GM19324 (cell line): ENCODE measurements around the gene CAB39L.

Source experiments
- ATAC-seq: cut with Tn5 transposase; IDR thresholded peaks from one replicate; pipeline ENCODE4 v1.9.1; 2021; ENCODE audit warnings: mild to moderate bottlenecking, moderate library complexity; ENCODE audit not compliant: unreplicated experiment, low FRiP score

CAB39L gene

DNA sequence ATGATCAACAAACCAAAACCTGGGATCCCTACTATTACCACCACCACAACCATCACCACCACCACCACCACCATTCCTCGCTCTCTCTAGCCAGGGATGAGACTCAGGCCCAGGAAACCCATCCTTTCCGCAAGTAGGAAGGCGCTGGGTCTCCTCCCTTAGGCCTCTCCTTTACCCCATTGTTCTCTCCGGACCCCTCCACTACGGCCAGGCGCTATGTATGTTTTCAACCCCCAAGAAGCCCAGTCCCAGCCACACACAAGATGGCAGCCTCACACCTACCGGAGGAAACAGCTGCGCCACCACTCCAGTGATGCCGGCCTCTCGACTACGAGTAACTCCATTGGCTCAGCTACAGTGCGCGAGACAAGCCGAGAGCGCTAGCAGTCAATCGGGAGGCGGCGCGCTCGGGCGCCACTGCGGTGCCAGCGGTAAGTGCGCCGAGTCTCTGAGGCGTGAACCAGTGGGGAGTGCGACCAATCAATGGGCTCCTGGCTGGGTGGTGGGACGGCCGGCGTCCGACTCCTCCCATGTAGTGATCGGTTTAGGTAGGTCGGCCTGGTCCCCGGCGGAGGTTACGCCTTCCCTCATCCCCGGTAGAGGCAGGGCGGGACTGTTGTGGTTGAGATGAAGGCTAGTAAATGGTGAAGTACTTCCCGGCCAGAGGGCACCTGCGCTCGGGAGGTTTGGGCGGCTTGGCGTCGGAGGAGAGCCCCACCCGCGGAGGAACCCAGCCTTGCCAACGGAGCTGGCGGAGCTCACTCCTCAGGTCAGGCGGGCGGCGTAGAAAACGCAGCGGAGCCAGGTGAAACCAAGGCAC, at the start of gene CAB39L, which contains the start of gene SETDB2:
Gene CAB39L (minus strand): TSS at position 361 of the 820 bp plus-strand sequence. CDS start 61,154 bp downstream, outside the sequence.
Gene SETDB2 (plus strand): TSS at position 571 of the 820 bp plus-strand sequence. CDS start 7,620 bp downstream, outside the sequence.
- ATAC-seq = peak; percentile 98

DNA sequence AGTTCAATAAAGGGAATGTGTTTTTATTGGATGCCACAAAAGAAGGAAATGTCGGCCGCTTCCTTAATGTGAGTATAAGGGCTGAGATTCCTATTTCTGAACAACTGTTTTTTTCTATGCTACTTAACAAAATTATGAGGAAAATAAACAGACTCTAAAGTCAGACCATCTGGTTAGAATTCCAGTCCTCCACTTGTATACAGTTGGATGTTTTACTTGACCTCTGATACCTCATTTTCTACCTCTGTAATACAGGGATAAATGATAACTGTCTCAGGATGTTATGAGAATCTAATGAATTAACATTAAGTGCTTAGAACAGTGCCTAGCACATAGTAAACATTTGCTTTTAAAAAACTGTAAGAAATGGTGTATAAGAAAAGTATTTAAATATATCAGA, 44.7 kb upstream of the CAB39L start:
- no peak for ATAC-seq

DNA sequence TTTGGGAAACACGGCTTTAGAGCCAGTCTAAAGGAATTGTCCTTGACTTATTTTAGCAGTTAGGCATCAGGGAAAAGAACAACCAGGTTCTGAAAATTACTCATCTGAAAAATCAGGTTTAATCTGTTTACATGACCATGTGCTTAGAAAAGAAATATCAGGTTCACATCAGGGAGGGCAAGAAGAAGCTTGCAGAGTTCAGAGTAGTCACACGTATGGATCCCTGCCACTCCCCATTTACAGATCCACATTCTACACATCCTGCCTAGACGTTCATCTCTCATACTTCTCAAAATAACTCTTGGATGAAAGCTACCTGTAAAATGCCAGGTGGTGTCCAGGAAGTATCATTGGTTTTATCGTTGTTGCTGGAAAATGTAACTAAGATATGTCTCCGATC, 37.9 kb upstream of the CAB39L start:
- no peak for ATAC-seq

DNA sequence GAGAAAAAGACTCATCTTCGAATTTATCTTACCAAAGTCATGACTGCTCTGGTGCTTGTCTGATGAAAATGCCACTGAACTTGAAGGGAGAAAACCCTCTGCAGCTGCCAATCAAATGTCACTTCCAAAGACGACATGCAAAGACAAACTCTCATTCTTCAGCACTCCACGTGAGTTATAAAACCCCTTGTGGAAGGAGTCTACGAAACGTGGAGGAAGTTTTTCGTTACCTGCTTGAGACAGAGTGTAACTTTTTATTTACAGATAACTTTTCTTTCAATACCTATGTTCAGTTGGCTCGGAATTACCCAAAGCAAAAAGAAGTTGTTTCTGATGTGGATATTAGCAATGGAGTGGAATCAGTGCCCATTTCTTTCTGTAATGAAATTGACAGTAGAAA, 32.7 kb upstream of the CAB39L start:
- no peak for ATAC-seq

DNA sequence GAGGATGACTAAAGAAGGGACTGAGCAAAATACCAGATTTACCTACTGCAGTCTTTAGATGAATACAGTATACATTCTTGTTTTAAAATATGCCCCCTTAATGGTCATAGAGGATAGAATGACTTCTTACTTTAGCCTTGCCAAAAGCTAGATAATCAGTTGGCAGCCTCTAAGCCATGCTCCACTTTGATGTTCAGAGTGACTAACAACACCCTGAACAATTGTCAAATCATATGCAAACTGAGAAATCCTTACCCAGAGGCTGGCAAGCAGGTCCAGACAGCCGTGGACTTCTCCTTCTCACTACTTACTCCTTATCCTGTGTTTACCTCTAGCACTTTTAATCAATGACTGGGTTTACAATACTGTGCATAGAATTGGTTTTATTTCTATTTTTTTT, 28.3 kb upstream of the CAB39L start:
- no peak for ATAC-seq

DNA sequence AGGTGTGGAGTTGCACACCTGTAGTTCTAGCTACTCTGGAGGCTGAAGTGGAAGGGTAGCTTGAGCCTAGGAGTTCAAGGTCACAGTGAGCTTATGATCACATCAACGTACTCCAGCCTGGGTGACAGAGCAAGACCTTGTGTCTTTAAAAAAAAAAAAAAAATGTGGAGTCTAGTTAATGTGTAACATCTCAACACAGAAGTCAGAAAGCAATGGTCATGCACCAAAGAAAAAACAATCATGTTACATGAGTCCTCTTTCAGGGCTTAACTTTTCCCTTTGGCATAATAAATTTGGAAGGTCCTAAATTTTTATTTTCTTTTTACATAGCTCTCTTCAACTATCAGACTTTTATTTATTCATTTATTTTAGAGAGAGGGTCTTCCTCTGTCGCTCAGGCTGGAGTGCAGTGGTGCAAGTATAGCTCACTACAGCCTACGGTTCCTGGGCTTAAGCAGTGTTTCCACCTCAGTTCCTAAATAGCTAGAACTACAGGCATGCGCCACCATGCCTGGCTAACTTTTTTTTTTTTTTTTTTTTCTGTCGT, 22.5 kb upstream of the CAB39L start:
- no peak for ATAC-seq

DNA sequence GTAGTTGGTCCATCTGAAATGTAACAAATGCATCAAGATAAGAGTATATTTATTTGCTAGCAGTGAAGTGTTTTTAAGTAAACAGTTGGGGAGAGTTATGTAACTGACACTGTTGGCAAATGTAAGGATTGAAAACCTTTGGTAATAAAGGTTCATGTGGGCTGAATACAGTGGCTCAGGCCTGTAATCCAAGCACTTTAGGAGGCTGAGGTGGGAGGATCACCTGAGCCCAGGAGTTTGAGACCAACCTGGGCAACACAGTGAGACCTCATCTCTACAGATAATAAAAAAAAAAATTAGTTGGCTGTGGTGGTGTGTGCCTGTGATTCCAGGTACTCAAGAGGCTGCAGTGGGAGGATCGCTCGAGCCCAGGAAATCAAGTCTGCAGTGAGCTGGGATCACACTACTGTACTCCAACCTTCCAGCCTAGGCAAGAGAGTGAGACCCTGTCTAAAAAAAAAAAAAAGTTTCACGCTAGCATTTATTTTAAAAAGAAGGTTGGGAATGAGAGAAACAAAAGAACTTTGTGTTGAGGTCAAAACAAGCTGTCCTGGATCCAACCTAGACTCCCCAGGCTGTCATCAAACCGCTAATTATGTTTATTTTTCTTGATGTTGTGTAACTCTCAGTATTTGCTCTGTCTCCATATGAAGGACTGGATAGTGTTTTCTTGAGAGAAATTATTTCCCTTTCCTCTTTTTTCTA, 20.9 kb upstream of the CAB39L start:
- no peak for ATAC-seq

DNA sequence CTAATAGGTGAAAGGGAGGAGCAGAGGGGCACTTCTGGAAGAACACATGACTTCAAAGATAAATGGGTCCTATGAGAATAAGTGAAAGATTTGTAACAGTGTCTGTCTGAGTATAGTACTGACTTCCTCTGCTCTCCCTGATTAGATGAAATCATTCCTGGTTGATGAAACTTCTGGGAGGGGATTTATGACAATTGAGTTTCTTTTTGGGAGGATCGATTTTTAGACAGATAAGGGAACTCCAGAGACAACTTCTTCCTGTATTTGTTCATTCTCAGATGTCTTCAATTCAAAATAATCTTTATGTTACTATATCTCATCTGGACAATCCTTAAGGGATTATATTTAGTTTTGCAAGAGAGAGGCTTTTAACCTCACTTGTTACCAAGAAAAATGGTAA, 20.2 kb upstream of the CAB39L start:
- no peak for ATAC-seq

DNA sequence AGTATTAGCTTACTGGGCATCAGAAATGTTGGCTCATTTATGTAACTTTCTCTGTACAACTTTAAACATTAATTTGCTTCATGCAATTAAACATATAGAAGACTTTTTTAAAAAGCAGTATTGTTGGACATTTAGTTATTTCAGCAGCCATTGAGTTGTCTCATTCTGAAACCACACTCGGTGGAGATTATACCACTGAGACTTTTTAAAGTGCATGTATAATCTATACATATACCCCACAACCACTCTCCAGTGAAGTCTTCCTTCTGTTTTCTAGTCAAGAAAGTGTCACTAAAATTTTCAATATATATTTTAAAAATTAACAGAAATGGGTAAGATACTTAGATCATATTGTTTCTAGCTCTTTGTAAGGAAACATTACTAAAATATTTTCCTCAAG, 15.7 kb upstream of the CAB39L start:
- ATAC-seq = no peak

DNA sequence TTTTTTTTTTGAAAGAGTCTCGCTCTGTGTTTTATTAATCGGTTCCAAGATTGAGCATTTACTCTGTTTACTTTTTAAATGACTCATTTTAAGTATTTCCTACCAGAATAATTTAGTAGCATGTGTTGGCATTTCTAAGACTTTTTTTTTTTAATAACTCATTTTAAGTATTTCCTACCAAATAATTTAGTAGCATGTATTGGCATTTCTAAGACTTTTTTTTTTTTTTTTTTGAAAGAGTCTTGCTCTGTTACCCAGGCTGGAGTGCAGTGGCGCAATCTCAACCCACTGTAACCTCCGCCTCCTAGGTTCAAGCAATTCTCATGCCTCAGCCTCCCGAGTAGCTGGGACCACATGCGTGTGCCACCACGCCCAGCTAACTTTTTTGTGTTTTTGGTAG, 13.4 kb upstream of the CAB39L start:
- no peak for ATAC-seq

DNA sequence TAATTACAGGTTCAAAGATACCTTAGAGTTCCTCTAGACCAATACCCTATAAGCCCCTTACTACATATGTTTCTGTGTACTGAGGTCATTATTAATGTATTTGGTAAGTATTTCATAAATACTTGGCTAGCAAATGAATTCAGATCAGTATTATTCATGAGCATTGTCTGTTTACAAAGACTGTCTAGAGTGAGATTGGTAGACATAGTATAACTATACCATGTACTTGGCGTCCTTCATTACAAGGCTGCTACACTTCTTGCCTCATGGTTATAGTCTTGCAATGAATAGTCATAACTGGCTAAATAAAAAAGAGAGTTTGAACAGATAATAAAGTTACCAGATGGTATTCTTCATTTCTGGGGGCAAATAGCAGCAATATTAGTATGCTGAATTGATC, 12.3 kb upstream of the CAB39L start:
- ATAC-seq = no peak

DNA sequence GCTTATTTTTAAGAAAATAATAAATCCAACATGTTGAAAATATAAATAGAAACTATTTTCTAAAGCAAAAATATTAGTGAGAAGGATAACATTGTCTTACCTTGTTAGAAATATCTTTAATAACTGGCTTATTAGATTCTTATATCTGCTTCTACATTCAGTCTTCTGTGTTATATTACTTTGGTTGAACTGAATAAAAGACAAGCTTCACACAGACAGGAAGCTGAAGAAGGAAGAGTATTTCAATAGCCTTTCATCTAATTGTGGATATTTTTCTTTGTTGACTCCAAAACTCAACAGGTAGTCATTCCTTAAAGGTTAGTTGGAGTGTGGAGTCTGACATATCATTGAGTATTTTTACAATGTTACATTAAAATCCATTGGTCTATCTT, 11.1 kb upstream of the CAB39L start:
- no peak for ATAC-seq

DNA sequence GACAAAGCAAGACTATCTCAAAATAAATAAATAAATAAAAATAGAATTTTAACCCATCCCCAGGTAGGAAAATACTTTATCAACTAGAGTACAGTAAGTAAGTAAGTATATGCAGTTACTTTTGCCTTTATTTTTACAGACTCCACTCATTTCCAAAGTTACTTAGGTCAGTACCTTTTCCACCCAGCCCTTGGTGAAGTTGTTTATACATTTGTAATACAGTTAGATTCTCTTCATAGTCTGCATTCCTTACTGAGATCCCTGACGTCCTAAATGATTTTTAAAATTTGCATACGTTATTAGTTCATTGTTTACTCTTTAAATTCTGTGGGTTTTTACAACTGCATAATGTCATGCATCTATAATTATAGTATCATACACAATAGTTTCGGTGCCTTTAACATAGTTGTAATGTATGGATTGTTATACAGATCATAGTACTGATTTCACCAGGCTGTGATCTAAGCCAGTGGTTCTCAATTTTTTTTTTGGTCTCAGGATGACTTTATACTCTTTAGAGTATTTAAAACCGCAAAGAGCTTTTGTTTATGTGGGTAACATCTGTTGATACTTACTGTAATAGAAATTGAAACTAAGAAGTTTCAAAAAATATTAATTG, 10.6 kb upstream of the CAB39L start:
- ATAC-seq = no peak

DNA sequence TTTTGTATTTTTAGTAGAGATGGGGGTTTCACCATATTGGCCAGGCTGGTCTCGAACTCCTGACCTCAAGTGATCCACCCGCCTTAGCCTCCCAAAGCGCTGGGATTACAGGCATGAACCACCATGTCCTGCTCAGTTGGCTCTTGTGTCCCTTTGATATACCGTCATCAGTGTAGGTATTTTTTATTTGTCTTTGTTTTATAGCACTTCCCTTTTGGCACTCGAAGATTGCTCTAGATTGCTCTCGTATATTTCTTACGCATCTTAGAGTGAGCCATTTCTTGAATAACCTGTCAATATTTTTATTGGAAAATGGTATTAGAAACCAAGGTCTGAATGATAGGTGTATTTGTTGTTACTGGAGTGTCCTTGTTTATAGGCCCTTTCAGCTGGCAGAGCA, 9.6 kb upstream of the CAB39L start:
- no peak for ATAC-seq

DNA sequence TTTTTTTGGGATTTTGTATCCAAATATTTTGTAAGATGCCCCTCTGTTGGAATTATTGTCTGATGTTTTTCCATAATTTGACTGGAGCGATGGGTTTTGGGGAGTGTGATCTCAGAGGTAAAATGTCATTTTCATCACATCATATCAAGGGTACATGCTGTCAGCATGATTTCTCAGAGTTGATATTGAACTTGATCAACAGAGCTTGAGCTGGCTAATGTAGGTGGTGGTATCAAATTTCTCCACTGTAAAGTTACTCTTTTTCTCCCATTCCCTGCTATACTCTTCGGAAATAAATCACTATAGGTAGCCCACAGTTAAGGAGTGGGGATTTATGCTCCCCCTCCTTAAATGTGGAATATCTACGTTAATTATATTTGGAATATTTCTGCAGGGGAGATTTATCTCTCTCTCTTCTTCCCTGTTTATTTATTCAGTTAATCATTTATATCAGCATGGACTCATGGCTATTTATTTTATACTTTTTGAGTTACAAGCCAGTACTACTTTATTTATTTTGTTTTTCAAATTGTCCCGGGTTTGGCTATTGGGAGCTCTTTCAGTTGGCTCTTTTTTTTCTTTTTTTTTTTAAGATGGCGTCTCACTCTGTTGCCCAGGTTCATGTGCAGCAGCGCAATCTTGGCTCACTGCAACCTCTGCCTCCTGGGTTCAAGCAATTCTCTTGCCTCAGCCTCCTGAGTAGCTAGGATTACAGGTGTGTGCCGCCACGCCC, 9.0 kb upstream of the CAB39L start:
- ATAC-seq = no peak

DNA sequence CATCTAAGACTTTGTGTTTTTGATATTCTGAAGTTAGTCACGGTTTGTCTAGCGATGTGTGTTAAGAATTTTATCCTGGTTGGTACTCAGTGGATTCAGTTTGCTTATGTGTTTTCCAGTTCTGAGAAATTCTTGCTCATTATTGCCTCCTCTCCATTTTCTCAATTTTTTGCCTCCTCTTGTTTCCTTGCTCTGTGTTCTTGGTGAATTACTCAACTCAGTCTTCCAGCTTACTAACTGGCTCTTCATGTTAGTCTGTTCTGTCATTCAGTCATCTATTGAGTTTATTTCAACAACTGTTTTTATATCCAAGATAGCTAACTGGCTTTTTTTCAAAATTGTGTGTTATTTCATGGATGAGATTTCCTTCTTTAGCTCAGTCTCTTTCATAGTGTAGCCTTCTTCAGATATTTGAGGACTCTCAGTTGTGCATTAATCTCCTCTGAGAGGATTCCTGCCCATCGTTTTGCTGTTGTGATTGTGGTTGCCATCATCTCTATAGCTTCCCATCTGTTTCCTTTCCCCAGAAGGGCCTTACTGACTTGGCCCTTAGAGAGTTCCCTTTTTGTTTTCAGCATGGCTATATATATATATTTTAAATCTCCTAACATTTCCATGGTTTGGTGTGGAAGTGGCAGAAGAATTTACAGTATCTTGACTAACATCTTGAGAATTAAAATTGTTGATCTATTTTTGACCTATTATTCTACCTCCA, 6.4 kb upstream of the CAB39L start:
- no peak for ATAC-seq

DNA sequence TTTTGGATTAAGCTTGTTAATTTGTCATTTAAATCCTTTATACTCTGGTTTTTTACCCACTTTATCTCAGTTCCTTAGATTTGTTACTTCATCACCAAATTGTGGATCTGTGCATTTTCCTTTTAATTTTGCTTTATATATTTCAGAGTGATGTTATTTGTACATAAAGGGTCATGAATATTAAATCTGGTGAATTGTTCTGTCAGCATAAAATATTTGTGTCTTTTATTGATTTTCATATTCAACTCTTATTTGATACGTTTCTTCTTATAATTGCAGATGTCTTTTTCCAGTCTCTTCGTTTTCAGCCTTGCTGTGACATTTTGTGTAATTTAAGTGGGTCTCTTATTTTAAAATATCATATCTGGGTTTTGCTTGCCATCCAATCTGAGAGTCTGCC, 4.9 kb upstream of the CAB39L start:
- no peak for ATAC-seq

DNA sequence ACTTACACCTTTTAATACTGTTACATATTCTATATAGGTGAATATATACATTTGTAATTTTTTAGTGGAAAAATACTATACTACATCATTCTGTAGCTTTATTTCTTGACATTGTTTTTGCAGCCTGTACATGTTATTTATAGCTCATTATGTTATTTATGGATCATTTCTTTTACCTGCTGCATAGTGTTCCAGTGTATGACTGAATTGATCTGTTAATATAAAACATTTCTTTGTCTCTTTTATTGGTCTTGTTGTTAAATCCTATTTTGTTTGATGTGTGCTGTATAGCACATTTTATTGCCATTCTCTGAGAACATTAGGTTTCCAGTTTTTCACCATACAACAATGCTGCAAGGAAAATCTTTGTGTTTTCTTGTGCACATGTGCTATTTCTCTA, 2.6 kb upstream of the CAB39L start:
- ATAC-seq = no peak

DNA sequence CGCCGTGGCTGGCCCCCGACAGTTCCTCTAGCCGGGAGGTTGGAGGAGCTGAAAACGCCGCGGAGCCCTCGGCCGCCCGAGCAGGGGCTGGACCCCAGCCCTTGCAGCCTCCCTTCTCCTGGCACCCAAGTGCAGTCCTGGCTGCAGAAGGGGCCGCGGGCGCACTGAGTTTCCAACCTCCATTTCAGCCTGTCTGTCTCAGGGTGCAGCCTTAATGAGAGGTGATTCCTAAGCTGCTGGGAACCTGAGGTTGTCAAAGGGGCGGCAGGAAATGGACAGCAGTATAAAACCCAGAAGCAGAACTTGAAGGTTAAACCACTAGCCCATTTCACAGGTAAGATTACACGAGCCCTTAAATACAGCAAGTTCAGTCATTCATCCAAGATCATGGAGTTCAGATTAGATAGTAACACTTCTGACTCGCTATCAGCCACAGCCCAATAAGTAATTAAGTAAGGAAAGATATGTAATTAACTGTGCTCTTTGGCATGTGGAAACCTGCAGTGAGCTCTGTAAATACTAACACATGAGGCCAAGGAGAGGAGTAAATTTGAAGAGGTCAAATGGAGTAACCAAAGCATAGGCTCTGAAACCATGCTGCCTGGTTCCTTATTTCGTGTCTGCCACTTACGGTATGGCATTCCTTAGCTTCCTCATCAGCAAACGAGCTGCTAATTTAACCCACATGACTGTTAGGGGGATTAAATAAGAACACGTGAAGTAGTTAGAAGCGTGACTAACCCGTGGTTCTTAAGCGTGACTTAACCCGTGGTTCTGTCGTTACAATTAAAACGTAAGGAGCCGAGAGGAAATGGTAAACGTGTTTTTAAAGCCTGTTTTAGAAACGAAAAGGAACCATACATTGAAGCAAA, 896 bp upstream of the CAB39L start:
- ATAC-seq = no peak
